Kidney tubule cell (primary cell): Measurements from ENCODE around the gene NRIP1.

Experiments used
- DNase-seq: peaks from one replicate; pipeline ENCODE4 v3.0.0-alpha.2; 2018; ENCODE audit warnings: low spot score

NRIP1 gene

DNA sequence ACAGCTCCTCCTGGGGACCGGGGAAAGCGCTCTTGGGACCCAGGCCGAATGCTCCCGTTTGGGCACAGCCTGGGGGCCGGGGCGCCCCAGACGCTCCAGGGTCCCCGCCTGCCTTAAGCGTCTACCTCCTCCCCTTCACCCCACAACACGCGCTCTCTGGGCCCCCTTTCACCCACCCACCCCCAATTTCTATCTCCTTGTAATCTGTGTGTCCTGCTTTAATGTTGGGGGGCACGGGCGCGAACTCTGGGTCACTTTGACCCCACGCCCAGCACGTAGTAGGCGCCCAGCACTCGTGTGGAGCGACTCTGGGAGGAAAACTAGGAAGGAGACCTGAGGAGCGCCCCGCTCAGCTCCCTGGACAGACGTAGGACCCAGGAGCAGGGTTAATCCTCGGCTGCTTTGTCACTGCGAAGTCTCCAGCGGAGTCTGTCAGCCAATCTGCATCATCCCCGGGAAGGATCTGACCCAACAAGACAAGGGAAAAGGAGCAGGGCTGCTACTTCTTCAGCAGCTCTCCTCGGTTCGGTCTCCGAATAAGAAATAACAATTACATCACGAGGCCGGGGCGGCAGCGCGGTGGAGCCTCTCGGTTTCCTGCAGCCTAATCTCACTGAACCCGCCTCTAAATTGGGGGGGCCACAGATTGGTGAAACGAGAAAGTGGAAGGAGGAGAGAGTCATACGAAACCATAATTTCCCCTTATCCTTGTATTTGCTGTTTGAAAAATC, 757 bp upstream of the NRIP1 start:
- peak; percentile 82 for DNase-seq

DNA sequence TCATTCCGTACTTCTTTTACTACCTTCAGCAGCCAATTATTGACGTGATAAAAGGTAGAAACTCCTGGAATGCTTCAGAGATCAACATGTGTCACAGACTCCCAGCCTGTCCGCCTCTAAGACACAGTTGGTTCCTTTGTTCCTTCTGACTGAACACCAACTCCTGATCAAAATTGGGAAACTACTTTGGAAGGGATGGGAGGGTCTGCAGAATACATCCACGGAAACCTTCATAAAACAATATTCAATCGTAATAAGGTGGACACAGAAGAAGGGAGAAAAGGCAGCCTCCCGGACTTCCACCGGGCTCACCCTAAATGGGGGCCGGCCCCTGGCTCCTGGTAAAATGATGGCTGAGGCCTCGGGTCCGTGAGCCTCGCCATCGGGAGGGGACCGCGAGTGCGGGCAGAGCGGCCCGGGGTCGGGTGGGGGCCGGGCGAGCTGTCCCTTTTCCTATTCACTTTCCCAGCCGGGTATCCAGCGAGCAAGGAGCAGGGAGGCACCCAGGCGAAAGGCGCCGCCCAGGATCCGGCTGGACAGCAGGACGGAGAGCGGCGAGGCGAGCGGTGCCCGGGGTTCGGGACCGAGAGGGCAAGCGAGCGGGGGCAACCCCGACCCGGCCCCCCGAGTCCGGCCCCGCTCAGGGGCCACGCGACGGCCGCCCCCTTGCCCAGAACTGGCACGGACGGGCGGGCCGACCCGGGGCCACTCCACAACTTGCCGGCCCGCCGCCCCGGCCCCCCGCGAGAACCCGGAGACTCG, 805 bp downstream of the NRIP1 start:
- DNase-seq, result peak; percentile 64

GRCh38 chr21:15063081-15063813, 1.6 kb downstream of the NRIP1 start:
- peak; percentile 73 for DNase-seq

DNA sequence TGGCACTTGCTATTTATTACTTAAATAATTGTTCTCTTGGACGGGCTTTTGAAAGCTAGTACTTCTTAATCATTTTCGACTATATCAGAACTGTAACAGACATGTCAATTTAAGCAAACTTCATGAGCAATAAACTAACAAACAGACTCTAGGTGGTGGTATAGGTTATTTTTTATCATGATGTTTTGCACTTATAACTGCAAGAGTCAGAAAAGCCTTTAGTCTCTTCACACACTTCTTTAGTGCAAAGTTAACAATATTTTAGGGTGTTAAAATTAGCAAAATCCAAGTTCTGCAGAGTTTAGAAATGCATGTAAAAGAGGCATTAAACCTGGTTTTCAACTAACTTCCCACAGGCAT, 2.2 kb downstream of the NRIP1 start:
- peak; percentile 36 for DNase-seq

DNA sequence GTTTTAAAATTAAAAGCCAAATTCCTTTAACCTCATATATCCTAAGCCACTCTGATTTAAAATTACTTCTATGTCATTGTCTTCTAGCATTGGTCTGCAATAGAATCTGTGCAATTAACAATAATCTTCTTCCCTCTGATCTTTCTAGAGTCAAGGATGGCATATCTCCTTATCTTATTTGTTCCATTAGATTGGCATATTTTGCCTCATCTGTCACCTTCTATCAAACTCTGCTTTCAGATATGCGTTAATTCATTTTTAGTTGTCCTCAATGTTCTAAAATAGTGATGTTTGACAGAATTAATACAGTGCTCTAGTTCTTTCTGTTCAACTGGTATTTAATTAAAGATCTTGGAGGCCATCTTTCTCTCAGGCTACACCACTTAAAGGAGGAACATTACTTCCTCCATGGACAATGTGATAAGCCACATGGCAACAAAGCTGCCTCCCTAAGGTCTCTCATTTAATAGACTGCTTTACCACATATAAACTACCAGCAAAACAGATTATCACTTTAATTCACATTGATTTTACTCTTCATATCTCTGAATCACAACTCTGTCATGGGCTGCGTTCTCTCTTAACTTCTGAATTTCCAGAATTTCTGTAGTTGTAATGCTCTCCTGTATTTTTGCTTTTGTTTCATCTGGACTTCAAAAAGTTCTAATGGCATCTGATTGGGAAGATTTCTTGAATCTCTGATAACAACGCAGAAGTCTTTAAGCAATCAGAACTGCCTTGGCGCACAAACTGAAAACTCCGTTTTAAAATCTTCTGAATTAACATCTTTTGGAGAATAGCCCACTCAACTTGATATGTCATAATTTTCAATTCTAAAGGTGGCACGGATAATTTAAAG, 2.8 kb downstream of the NRIP1 start:
- DNase-seq, result peak; percentile 22

GRCh38 chr21:15061279-15061678, 3.5 kb downstream of the NRIP1 start:
- DNase-seq, result no peak

- peak; percentile 58 for DNase-seq
Measured at GRCh38 chr21:15060543-15061175, 4.1 kb downstream of the NRIP1 start.

GRCh38 chr21:15059397-15059796, 5.4 kb downstream of the NRIP1 start:
- DNase-seq, result no peak

DNA sequence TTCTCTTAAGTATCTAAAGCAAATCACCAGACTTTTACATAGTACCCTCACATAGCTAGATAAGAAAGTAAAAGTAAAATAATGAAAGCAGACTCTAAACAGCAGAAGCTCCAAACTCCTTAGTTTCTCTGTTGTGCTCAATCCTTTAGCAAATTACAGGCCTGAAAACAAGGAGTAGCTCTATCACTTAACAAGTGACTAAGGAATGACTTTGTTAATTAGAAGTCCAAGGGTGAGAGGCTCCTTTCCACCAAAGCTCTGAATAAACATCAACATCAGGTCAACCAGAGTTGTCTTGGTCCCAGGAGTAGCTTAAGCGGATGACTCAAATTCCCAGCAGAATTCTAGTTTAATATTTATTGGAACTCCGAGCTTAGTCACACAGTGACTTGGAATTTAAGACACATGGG, 5.9 kb downstream of the NRIP1 start:
- peak; percentile 88 for DNase-seq

- DNase-seq, result peak; percentile 40
Measured at GRCh38 chr21:15057285-15057684, 7.5 kb downstream of the NRIP1 start.

DNA sequence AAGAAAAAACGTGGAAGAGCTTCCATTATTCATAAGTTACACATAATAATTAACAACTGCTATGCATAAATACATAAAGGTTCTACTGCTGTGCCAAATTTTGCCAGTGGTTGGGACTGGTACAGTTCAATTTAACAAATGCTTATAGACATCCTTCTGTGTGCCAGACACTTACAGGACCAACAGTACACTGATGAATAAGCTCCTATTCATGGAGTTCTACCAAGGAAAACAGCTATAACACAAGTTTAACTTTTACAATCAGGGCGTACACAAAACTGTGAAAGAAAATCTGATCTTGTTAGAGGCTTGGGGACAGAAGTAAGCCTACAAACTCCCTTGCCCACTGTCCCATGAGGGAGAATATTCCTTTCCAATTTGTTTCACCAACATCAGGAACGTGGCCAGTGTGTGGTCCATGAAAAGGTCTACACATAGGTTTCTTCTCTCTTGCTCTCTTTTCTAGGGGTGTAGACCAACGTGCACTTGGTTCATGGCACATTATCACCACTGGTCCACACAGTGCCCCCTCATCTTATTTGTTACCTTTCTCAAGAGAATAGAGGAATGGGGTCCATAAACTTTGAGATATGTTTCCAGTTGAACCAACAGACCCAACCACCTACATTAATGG, 10.1 kb downstream of the NRIP1 start:
- DNase-seq, result no peak

DNA sequence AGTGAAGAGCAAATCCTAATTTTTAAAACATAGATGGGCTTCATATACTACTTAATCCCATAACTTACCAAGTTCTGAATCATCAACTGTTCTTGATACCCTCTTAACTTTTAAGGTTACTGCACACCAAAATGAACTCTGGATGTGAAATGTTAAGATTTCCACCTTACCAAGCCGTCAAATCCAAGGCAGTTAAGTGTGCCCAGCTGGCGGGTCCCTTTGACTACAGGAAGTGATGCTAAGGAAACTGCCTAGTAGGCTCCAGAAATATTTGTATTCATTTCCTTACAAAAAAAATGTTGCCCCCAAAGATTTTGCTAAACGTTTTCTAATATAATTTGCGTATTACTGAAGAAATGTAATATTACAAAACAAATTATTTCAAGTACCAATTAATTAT, 10.7 kb downstream of the NRIP1 start:
- no peak for DNase-seq

DNA sequence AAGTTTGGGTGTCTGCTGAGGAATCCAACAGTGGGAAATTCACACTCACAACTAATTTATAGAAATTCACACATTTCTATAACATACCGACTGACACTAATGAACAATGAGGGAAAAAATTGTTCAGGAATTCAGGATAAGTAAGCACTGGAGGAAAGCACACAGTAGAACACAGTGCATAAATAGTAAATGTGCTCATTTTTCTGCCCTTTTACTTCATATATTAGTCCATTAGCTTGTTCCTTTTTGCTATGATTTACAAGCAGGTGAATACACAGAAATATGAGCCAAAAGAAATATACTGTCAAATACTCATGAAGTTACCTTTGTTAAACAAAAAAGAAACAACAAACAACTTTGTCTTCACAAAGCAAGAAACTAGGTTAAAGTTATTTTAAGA, 11.3 kb downstream of the NRIP1 start:
- DNase-seq, result no peak

DNA sequence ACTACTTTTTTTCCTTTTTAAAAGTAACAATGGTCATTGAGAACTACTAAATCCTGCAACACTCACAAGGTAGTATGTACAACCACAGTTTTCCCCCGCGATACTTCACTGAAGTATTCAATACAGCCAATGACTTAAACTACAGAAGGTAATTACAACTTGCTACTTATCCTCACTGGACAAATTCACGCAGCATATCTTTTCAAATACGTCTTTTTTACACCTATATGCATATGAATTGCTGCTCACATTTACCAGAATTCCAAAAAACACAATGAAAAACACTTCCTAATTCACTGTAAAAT, 12.4 kb downstream of the NRIP1 start:
- no peak for DNase-seq

DNA sequence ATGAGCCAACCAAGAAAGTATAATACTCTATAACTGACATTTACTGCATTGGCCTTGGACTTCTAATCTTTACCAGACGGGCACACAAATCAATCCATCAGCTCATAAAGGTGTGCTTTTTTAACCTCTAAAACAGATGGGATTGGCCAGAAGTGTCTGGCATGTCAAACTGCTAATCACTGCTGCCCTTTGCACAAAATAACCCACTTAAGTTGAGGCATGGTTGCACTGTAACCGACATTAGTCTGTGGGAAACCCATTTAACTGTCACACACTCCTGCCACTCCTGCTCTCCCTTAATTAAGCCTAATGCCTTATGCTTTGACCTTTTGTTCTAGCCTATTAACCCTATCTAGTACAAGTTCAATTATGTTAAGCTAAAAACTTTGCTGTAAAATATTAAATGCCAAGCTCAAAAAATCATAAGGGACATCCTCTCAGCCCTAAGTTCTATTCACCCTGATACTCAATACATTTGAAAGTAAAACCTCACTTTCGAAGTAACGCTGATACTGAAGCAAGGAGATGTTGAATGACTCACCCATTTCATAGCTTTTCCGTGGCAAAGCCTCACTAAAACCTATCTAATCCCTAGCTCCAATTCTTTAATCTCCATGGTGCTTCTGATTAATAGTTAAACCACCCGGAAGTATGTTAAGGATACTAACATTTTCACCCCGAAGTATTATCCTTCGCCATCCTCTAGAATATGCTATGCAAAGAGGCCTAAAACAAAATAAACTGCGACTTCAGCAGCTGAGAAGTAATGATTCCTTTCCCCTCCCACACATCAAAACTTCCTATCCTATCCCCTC, 12.9 kb downstream of the NRIP1 start:
- DNase-seq, result peak; percentile 76

DNA sequence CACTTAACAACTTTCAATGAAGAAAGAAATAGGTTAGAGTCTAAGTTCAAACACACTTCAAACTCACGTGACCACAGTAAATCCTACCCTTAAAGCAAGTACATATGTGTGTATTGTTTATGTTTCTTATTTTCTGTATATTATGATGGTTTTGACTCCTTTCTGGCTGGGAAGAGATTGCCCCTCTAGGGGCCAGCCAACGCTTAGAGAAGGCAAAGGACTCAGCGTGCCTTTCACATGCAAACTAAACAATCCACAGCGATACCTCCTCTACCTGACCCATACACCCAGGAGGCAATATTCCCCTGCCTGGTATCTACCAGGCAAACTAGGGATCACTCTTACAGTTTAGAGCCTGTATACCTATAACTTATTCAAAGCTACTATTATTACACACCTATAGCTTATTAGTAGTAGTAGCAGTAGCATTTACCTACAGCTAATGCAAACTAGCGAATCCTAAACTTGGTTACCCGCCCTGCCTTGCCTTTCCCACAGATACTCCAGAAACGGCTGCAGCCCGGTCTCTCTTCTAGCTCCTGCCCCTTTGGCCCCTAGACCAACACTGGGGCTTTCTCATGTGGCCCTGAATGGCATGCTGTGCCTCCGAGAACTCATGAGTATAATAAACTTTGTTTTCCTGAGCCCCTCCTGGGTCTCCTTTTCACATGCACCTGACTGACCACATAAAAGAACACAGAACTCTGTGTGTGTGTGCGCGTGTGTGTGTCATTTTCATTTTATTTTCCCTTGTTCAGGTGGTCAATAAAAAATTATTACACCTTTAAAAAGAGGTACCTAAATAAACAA, 14.0 kb downstream of the NRIP1 start:
- DNase-seq, result no peak

DNA sequence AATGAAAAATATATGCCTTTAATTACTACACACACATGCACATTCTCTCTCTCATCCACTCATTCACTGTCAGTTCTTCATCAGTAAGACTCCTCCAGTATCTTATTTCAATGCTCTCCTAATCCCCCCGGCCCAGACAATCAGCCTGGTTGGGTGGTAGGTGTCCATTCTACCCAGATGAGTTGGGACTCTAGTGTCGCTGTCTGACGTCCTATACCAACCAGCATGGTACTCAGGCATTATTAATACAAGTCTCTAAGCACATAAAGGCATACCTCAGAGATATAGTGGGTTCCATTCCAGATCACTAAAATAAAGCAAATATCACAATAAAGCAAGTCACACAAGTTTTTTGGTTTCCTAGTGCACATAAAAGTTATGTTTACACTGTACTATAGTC, 19.8 kb downstream of the NRIP1 start:
- DNase-seq, result no peak

GRCh38 chr21:15042531-15042930, 22.3 kb downstream of the NRIP1 start:
- DNase-seq, result no peak

DNA sequence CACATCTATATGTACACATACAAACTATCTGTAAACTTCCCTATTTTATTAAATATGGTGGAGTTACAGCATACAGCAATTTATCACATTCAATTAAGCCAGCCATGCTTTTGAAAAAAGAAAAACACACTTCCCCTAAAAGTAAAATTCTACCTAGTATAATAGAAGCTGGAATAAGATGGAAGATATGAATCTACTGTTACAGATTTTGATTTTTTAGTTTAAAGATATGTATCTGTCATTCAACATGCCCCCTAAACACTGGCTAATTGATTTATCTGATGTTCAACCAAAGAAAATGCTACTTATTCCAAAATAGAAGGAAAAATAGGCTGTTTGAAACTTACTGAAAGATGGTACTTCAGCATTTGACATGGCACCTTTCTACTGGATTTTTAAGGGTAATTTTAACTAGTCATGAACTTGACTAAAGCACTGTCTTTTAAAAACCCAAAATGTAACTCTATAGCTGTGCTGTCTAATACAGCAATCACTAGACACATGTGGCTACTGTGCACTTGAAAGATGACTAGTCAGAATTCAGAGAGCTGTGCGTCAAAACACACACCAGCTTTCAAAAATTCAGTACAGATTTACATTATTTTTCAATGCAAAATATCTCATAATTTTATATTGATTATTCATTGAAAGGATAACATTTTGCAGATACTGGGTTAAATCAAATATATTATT, 25.0 kb downstream of the NRIP1 start:
- no peak for DNase-seq
